ENCODE measurements around the gene ANKS6. TPM values are rescaled to one million over a fixed set of nuclear protein-coding genes. Genes with fewer than 3 reads are reported as not detected.

Gene ANKS6
- polyA plus RNA-seq, 1 donor from 2014 or later, result 16.6 TPM

DNA sequence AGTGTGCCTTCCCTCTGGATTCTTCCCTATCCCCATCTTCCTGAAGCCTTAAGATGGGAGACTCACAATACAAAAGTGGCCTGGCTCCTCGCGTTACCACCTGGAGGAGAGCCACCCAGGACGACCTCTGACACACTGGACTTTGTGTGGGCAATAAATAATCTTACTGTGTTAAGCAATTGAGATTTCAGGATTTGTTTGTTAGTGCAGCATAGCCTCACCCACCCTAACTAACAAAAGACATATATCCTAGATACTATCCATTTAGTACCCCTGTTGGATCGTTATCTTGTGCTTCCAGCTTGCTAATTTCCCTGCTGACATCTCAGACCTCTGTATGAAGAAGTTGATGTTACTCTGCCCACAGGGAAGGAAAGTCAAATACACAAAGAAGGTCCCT lies 95.6 kb downstream of the ANKS6 start:
- TF ChIP-seq SMC3 (conservative IDR thresholded peaks at IDR 0.05; ENCODE audit: poor library complexity), result no peak
- TF ChIP-seq RAD21 (conservative IDR thresholded peaks at IDR 0.05), result no peak
- TF ChIP-seq EZH2 (IDR thresholded peaks at IDR 0.05; ENCODE audit: borderline replicate concordance, insufficient read depth, low read length, poor library complexity, severe bottlenecking), result no peak
- TF ChIP-seq EP300 (conservative IDR thresholded peaks at IDR 0.05; ENCODE audit: poor library complexity, severe bottlenecking), result no peak
- TF ChIP-seq POLR2AphosphoS5 (IDR thresholded peaks at IDR 0.05), result no peak
- no peak for TF ChIP-seq REST (IDR thresholded peaks at IDR 0.05; ENCODE audit: borderline replicate concordance)
- no peak for TF ChIP-seq MXI1 (conservative IDR thresholded peaks at IDR 0.05; ENCODE audit: poor library complexity, severe bottlenecking)
- no peak for TF ChIP-seq CTCF (IDR thresholded peaks at IDR 0.05; ENCODE audit: poor library complexity, severe bottlenecking)
- no peak for TF ChIP-seq TAF1 (IDR thresholded peaks at IDR 0.05; ENCODE audit: low read depth)
- H3K27me3 ChIP-seq (ENCODE audit: insufficient read depth, low read depth, low read length), result peaks cover 11% of the 10 kb centered on the region

GRCh38 chr9:98698856-98699255 lies 97.5 kb downstream of the ANKS6 start:
- no peak overlapping the region for H3K27ac ChIP-seq (ENCODE audit: low read length)

More for the DNA sequence above, 95.6 kb downstream of the ANKS6 start:
- Histone ChIP-seq H3K9ac (ENCODE audit: low read length) (no peak overlapping the region), H3K4me3 (ENCODE audit: low read length) (no peak overlapping the region), H3K27ac (ENCODE audit: low read length) (no peak overlapping the region), H3K4me2 (ENCODE audit: low read length) (no peak overlapping the region), H4K20me1 (ENCODE audit: insufficient read depth) (no peaks in the 10 kb centered on the region), H2AFZ (ENCODE audit: low read depth, low read length) (no peak overlapping the region), H3K9me2 (ENCODE audit: insufficient read depth, low read length) (no peaks in the 10 kb centered on the region), H3K79me2 (replicated peaks; ENCODE audit: insufficient read depth, low read length) (no peaks in the 10 kb centered on the region), H3K36me3 (ENCODE audit: insufficient read depth, low read length) (no peaks in the 10 kb centered on the region), H3F3A (ENCODE audit: insufficient read depth, low read length, poor library complexity, severe bottlenecking) (no peaks in the 10 kb centered on the region), H3K9me3 (ENCODE audit: low read length) (peaks cover 3% of the 10 kb centered on the region)

More at GRCh38 chr9:98698856-98699255, 97.5 kb downstream of the ANKS6 start:
- no peak overlapping the region for H3K9ac ChIP-seq (ENCODE audit: low read length)
- peaks cover 3% of the 10 kb centered on the region for H3K9me3 ChIP-seq (ENCODE audit: low read length)
- TF ChIP-seq SMC3 (conservative IDR thresholded peaks at IDR 0.05; ENCODE audit: poor library complexity) (no peak), POLR2AphosphoS5 (IDR thresholded peaks at IDR 0.05) (no peak), RAD21 (conservative IDR thresholded peaks at IDR 0.05) (no peak), REST (IDR thresholded peaks at IDR 0.05; ENCODE audit: borderline replicate concordance) (no peak), MXI1 (conservative IDR thresholded peaks at IDR 0.05; ENCODE audit: poor library complexity, severe bottlenecking) (no peak), EZH2 (IDR thresholded peaks at IDR 0.05; ENCODE audit: borderline replicate concordance, insufficient read depth, low read length, poor library complexity, severe bottlenecking) (no peak), CTCF (IDR thresholded peaks at IDR 0.05; ENCODE audit: poor library complexity, severe bottlenecking) (no peak)
- H4K20me1 ChIP-seq (ENCODE audit: insufficient read depth), result no peaks in the 10 kb centered on the region
- no peaks in the 10 kb centered on the region for H3K36me3 ChIP-seq (ENCODE audit: insufficient read depth, low read length)
- H2AFZ ChIP-seq (ENCODE audit: low read depth, low read length), result no peak overlapping the region
- no peak overlapping the region for H3K4me2 ChIP-seq (ENCODE audit: low read length)
- H3K27me3 ChIP-seq (ENCODE audit: insufficient read depth, low read depth, low read length), result no peaks in the 10 kb centered on the region
- no peak overlapping the region for H3K4me3 ChIP-seq (ENCODE audit: low read length)
- H3K79me2 ChIP-seq (replicated peaks; ENCODE audit: insufficient read depth, low read length), result no peaks in the 10 kb centered on the region
- H3K9me2 ChIP-seq (ENCODE audit: insufficient read depth, low read length), result no peaks in the 10 kb centered on the region
- no peaks in the 10 kb centered on the region for H3F3A ChIP-seq (ENCODE audit: insufficient read depth, low read length, poor library complexity, severe bottlenecking)

All from neural cell (in vitro differentiated cells).